HL-60/S4 treated with retinoic acid at 250 ng/mL for 4 days and 3 days (cell line): ENCODE results near the gene LIPC.

ENCODE experiments used
- in situ Hi-C: fragments of 300-500 bp; cut with MboI; formaldehyde crosslinking; loops from 2 replicates; pipeline ENCODE4 v1.7.0; 2022; ENCODE audit warnings: low sequenced_read_pairs

LIPC gene

GRCh38 chr15:58530056-58530590 lies 98.3 kb downstream of the LIPC start:
- in situ Hi-C loops, result no loop called here

- in situ Hi-C loops, result no loop called here
Measured at GRCh38 chr15:58532126-58532525, 100.3 kb downstream of the LIPC start.

GRCh38 chr15:58534556-58534955 lies 102.8 kb downstream of the LIPC start:
- in situ Hi-C loops, result no loop called here

- in situ Hi-C loops, result no loop called here
Measured at GRCh38 chr15:58535337-58535736, 103.5 kb downstream of the LIPC start.

GRCh38 chr15:58535894-58536293 lies 104.1 kb downstream of the LIPC start:
- in situ Hi-C loops, result no loop called here

- in situ Hi-C loops, result no loop called here
Measured at GRCh38 chr15:58536414-58536813, 104.6 kb downstream of the LIPC start.

- in situ Hi-C loops, result no loop called here
Measured at GRCh38 chr15:58537033-58537432, 105.2 kb downstream of the LIPC start.

- in situ Hi-C loops, result no loop called here
Measured at GRCh38 chr15:58538225-58538727, 106.5 kb downstream of the LIPC start.

GRCh38 chr15:58538901-58539300 lies 107.1 kb downstream of the LIPC start:
- in situ Hi-C loops, result no loop called here

GRCh38 chr15:58539548-58539947 lies 107.8 kb downstream of the LIPC start:
- in situ Hi-C loops, result no loop called here

- in situ Hi-C loops, result no loop called here
Measured at GRCh38 chr15:58541410-58542087, 109.8 kb downstream of the LIPC start.

- in situ Hi-C loops, result no loop called here
Measured at GRCh38 chr15:58543664-58544335, 112.0 kb downstream of the LIPC start.

GRCh38 chr15:58544756-58545155 lies 113.0 kb downstream of the LIPC start:
- in situ Hi-C loops, result no loop called here

- in situ Hi-C loops, result no loop called here
Measured at GRCh38 chr15:58545307-58546065, 113.7 kb downstream of the LIPC start.

GRCh38 chr15:58546066-58546591 lies 114.3 kb downstream of the LIPC start:
- in situ Hi-C loops, result no loop called here

GRCh38 chr15:58546635-58547627 lies 115.1 kb downstream of the LIPC start:
- in situ Hi-C loops, result no loop called here

GRCh38 chr15:58547628-58548307 lies 116.0 kb downstream of the LIPC start:
- in situ Hi-C loops, result no loop called here

GRCh38 chr15:58548308-58549012 lies 116.7 kb downstream of the LIPC start:
- in situ Hi-C loops, result no loop called here
